ENCODE data around the gene NAB1. TPM values are rescaled to one million over a fixed set of nuclear protein-coding genes. Genes with fewer than 3 reads are reported as not detected.

NAB1 gene
- total and polyA plus RNA-seq, 4 donors = 5.8 to 31.0 (median 18.7) TPM

DNA sequence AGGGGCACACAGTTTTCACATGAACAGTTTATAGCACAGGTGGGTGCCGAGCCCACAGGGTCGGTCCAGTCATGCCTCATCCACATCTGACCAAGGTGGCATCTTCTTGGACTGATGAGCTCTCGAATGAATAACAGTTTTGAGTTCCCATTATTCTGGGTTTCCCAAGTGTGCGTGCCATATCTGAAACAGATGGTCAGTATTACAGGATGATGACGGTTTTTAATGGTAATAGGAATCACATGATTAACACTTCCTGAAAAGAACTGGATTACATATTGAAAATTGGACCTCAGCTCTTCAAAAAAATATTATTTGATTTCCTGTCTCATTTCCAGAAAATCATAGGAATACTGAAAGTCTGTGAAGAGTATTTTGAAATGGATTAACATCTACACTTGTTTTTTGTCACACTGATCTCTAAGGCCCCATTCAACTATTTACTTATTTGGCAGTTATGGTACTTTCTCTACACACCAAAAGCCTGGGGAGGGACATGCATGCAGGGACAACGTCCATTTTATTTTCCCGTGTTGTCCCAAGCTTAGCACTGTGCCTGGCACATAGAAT, 22.2 kb upstream of the NAB1 start:
- H3K9ac ChIP-seq (ENCODE audit: low read depth in 1 of 2, low read length in 2 of 2) = no peak overlapping the region
- H3K27ac ChIP-seq (ENCODE audit: low read depth in 1 of 2, low read length in 2 of 2) = no peak overlapping the region
- H3K4me1 ChIP-seq (ENCODE audit: control insufficient read depth in 4 of 4, insufficient read depth in 4 of 4, low read length in 3 of 4) = no peaks in the 10 kb centered on the region
- no peaks in the 10 kb centered on the region for H3K27me3 ChIP-seq (ENCODE audit: control insufficient read depth in 4 of 4, insufficient read depth in 4 of 4, low read length in 3 of 4)
- H3K4me3 ChIP-seq (ENCODE audit: low read depth in 1 of 3, low read length in 3 of 3) = no peak overlapping the region
- no peaks in the 10 kb centered on the region for H3K36me3 ChIP-seq (ENCODE audit: control insufficient read depth in 4 of 4, insufficient read depth in 3 of 4, low read depth in 1 of 4, low read length in 3 of 4)
- 87% methylated on average over 7 of the region's 7 CpGs for WGBS
- no peaks in the 10 kb centered on the region for H3K9me3 ChIP-seq (ENCODE audit: control insufficient read depth in 4 of 4, low read length in 3 of 4)
- no peak for TF ChIP-seq ZBTB33 (IDR thresholded peaks at IDR 0.05)
- no peak for TF ChIP-seq RXRA (IDR thresholded peaks at IDR 0.05)
- no peak for TF ChIP-seq CTCF (IDR thresholded peaks at IDR 0.05; ENCODE audit: low read depth, low read length, missing input control)
- no peak for TF ChIP-seq HNF4G (IDR thresholded peaks at IDR 0.05)
- TF ChIP-seq EGR1 (IDR thresholded peaks at IDR 0.05; ENCODE audit: low read depth in 2 of 2) = no peak
- no peak for TF ChIP-seq HNF4A (conservative IDR thresholded peaks at IDR 0.05)
- TF ChIP-seq REST (IDR thresholded peaks at IDR 0.05) = no peak
- no peak for TF ChIP-seq ATF3 (IDR thresholded peaks at IDR 0.05)
- no peak for TF ChIP-seq TAF1 (conservative IDR thresholded peaks at IDR 0.05)
- no peak for DNase-seq (ENCODE audit: low spot score)

GRCh38 chr2:190627448-190628412, 21.2 kb upstream of the NAB1 start:
- H3K4me1 ChIP-seq (ENCODE audit: control insufficient read depth in 4 of 4, insufficient read depth in 4 of 4, low read length in 3 of 4) = no peaks in the 10 kb centered on the region
- peak overlapping the region in 2 of 3 donors; percentile 40 to 50 for H3K4me3 ChIP-seq (ENCODE audit: low read depth in 1 of 3, low read length in 3 of 3)
- WGBS = 21% methylated on average over 23 of the region's 23 CpGs
- H3K36me3 ChIP-seq (ENCODE audit: control insufficient read depth in 4 of 4, insufficient read depth in 3 of 4, low read depth in 1 of 4, low read length in 3 of 4) = no peaks in the 10 kb centered on the region
- no peak overlapping the region for H3K27ac ChIP-seq (ENCODE audit: low read depth in 1 of 2, low read length in 2 of 2)
- no peaks in the 10 kb centered on the region for H3K27me3 ChIP-seq (ENCODE audit: control insufficient read depth in 4 of 4, insufficient read depth in 4 of 4, low read length in 3 of 4)
- no peak for DNase-seq (ENCODE audit: low spot score)
- H3K9ac ChIP-seq (ENCODE audit: low read depth in 1 of 2, low read length in 2 of 2) = no peak overlapping the region
- no peaks in the 10 kb centered on the region for H3K9me3 ChIP-seq (ENCODE audit: control insufficient read depth in 4 of 4, low read length in 3 of 4)
- TF ChIP-seq EGR1 (IDR thresholded peaks at IDR 0.05; ENCODE audit: low read depth in 2 of 2) (no peak), ZBTB33 (IDR thresholded peaks at IDR 0.05) (no peak), NR2F2 (IDR thresholded peaks at IDR 0.05) (no peak), FOXA2 (IDR thresholded peaks at IDR 0.05) (no peak), RAD21 (IDR thresholded peaks at IDR 0.05) (no peak), HNF4A (conservative IDR thresholded peaks at IDR 0.05) (no peak), HNF4G (IDR thresholded peaks at IDR 0.05) (no peak), CTCF (IDR thresholded peaks at IDR 0.05; ENCODE audit: low read depth, low read length, missing input control) (no peak)
- TF ChIP-seq, protein P1, sequence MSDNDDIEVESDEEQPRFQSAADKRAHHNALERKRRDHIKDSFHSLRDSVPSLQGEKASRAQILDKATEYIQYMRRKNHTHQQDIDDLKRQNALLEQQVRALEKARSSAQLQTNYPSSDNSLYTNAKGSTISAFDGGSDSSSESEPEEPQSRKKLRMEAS (IDR thresholded peaks at IDR 0.05) = no peak

Measured in liver (tissue), 9 donors.